ENCODE results near the gene GET4.
"Not testable (repeated sequence)": the region's sequence is repeated elsewhere in the genome, so short reads cannot be mapped to it uniquely, and the experiment has no call there.

GET4 gene

DNA sequence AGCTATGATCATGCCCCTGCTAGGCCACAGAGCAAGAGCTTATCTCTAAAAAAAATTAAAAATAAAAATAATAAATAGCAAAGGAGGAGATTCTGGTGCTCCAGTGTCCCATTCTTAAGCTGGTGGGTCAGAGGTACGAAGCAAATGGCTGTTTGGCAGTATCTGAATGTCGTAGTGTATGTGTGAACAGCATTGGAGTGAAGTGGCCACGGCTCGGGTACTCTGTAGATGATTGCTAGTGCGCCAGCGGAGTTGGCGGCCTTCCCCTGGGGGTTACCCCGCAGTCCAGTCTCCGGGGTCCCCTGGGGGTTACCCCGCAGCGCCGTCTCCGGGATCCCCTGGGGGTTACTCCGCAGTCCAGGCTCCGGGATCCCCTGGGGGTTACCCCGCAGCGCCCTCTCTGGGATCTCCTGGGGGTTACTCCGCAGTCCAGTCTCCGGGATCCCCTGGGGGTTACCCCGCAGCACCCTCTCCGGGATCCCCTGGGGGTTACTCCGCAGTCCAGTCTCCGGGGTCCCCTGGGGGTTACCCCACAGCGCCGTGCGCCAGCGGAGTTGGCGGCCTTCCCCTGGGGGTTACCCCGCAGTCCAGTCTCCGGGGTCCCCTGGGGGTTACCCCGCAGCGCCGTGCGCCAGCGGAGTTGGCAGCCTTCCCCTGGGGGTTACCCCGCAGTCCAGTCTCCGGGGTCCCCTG is 29.2 kb upstream of the GET4 start:
- not testable (repeated sequence) for DNase-seq

- not testable (repeated sequence) for DNase-seq
These were observed 28.6 kb upstream of the GET4 start for GRCh38 chr7:847728-848127.

DNA sequence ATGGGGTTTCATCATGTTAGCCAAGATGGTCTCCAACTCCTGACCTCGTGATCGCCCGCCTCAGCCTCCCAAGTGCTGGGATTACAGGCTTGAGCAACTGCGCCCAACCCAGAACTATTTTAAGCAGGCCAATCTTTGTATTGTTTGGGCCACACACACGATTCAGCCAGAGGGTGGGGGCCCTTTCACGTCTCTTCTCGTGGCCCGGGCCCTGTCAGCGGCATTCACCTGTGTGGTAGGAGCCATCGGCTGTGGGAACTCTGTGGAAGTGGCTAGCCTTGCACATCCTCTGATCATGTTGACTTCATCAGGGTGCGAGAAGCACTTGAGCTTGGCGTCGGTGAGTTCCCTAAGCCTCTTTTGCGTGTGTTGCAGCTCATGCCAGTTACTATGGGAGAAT is 27.2 kb upstream of the GET4 start:
- DNase-seq = no peak

DNA sequence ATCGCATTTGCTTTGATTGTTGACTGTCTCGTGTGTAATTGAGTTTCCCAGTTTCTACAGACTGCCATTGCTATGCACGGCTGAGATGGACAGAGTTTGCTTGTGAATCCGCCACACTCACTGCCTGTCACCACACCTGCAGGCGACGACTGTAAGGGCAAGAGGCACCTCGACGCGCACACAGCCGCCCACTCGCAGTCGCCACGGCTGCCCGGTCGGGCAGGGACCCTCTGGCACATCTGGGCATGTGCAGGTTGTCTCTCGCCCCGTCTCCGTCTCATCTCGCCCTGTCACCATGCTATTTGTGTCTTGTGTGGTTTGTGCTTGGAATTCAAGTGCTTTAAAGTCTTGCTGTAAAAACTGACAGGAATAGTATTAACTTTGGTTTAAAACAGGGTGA is 26.6 kb upstream of the GET4 start:
- DNase-seq = no peak

GRCh38 chr7:851204-851603 is 25.1 kb upstream of the GET4 start:
- DNase-seq = no peak

DNA sequence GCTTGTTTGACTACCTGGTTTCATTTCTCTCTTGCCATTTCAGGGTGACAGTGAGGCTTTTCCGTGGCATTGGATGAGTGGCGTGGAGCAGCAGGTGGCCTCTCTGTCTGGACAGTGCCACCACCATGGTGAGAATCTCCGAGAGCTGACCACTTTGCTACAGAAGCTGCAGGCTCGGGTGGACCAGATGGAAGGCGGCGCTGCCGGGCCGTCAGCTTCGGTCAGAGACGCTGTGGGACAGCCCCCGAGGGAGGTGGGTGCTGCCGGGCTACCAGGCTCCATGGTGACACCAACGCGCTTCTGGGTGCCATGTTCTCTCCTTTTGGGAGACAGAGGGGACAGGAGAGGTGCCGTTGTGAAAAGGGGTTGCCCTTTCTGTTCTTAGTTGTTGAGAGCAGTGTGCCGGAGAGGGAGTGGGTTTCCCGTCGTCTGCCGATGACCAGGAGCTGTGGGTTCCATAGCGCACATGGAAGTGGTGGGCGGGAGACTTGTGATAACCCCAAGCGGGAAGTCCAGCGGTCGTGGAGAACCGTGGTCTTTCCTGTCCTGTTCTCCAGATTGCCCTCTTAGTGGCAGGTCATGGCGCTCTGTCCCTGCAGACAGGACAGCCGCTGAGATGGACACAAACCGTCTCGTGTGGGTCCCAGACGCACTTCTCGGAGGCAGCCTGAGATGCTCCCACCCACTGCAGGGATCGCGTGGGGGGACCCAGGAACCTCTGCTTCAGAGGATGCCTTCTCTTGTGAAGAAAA is 22.8 kb upstream of the GET4 start:
- DNase-seq = no peak

DNA sequence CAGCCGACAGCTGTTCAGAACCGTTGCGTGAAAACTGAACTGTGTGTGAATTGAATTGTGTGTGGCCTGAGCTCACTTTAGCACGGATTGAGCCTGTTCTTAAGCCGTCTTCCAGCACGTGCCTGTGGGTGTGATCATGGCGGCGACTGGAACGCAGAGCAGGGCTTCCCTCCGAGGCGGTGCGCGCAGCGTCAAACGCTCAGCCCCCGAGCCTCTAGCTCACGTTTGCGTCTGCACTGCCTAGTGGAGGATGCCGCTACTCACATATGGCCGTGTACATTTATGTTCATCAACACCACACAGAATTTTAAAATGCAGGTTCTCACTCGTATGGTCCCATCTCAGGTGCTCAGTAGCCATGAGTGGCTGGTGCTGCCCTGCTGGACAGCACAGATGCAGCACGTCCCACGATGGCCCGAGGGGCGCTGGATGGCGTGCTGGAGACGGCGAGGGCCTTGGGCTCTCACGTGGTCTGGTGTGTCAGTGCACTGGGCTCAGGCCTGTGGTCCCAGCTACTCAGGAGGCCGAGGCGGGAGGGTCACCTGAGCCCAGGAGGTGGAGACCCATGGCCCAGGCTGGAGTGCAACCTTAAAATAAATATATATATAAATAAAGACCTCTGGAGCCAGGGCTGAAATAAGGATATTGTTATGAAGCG is 22.1 kb upstream of the GET4 start:
- DNase-seq = no peak

- no peak for DNase-seq
These were observed 20.5 kb upstream of the GET4 start for GRCh38 chr7:855686-856369.

DNA sequence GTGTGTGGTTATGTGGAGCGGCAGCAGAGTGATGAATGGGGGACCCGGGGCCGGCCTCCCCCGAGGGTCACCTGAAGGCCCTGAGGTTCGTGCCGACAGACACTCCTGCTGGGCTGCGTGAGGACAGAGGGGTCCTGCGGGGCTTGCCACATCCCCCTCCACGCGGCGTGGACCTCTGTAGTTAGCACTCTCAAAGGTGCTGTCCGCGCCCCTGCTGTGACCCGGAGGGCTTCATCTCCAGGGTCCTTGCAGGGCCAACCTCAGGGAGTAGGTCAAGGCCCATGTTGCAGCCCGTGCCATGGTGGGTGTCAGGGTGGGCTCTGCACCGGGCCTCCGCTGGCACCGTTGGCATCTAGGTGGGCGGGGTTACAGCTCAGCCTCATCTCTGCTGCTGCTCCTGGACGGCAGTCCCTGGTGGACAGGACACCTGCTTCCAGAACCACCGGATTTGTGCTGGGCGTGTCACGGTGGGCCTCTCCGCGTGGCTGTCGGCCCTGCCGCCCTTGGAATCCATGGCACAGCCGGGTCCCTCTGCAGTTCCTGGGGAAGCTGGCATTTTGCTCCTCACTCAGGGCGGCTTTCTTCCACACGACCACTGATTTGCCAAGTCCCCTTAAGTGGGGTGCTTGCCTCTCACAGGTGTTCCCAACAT is 19.8 kb upstream of the GET4 start:
- DNase-seq = no peak

DNA sequence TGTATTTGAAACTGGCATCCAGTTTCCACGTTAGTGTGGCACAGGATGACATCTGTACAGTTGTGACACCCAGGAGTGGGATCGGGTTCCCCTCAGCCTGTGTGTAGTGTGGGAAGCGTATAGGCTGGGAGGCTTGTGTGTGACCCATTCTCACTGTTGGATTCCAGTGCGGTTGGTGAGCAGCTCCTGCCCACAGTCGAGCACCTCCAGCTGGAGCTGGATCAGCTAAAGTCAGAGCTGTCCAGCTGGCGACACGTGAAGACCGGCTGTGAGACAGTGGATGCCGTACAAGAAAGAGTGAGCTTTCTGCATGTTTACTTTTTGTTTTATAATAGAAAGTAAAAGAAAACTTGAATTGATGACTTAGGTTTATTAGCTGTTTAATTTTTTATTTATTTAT is 18.7 kb upstream of the GET4 start:
- no peak for DNase-seq

DNA sequence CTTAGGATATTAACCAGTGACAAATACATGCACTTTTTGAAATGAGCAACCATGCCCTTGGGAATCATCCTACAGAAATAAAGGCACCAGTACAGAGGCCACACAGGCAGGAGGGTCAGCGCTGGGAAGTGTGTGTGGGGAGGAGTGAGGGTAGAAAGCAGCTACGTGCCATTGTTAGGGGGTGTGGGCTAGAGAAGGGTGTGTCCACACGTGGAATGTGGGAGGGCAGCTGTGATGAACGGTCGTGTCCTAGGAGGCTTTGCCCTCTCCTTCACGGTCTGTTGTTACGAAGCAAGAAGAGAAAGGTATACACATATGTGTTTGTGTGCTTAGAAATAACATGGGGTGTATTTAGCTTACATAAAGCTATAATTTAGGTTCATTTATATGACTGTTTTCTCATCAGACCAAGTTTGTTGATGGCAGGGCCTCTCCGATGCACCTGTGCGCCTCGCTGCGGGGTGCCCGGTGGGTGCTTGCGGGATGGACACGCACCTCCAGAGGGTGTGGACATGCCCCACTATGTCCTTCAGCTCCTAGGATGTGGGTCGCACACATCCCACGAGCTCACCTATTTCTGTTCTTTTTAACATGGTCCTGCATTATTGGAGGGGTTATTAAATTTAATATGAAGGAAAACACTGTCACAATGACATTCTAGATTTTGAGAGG is 16.9 kb upstream of the GET4 start:
- DNase-seq = no peak

DNA sequence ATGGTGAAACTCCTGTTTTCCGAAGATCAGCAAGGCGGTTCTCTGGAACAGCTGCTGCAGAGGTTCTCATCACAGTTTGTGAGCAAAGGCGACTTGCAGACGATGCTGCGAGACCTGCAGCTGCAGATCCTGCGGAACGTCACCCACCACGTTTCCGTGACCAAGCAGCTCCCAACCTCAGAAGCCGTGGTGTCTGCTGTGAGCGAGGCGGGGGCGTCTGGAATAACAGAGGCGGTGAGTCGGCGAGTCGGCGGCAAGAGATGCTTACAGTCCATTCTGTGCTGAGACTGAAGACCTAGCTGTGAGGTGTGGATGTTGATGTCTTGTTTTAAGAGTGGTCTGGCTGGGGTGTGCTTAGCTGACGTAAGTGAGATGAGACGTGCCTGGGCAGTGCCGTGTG is 16.2 kb upstream of the GET4 start:
- no peak for DNase-seq

- no peak for DNase-seq
These were observed 15.1 kb upstream of the GET4 start for GRCh38 chr7:861222-861621.

DNA sequence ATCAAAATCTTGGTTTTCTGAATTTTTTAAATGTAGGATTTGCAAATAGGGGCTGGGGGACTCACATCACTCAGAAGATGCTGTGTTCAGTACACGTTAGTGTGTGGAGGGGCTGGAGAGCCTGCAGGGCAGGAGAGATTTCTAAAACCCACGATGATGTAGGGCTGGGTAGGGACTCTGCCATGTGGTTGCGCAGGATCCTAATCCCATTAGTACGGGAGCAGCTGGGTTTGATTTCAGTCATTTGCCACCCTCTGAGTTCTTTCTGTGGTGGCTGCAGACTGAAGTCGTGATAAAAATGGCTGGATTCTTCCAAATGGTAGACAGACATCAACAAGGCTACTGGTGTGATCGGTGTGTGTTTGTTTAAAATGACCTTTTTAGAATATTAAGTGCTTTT is 14.2 kb upstream of the GET4 start:
- no peak for DNase-seq

DNA sequence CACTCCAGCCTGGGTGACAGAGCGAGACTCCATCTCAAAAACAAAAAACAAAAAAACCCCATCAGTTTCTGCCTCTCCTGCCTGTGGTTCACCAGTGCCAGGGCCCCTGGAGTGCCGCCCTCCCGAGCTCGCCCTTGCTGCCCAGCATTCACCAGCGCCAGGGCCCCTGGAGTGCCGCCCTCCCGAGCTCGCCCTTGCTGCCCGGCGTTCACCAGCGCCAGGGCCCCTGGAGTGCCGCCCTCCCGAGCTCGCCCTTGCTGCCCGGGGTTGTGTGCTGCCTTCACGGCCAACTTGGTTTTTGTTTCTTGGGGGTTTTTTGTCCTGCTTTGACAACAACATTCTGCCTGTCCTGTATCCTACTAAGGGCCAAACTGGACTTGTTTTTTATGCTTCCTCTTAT is 13.2 kb upstream of the GET4 start:
- no peak for DNase-seq

DNA sequence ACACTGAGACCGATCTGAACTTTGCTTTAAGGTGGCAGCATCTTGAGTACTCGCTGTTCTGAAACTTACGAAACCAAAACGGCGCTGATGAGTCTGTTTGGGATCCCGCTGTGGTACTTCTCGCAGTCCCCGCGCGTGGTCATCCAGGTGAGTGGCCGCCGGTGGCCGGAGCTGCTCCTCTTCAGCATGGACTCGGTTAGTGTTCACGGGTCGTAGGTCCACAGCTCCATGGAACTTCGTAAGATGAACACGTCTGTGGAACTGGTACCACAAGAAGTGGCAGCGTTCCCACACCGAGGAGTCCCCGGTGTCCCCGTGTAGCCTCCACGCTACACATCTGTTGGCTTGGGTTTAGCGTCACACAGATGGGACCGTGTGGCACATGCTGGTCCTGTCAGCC is 10.4 kb upstream of the GET4 start:
- no peak for DNase-seq

DNA sequence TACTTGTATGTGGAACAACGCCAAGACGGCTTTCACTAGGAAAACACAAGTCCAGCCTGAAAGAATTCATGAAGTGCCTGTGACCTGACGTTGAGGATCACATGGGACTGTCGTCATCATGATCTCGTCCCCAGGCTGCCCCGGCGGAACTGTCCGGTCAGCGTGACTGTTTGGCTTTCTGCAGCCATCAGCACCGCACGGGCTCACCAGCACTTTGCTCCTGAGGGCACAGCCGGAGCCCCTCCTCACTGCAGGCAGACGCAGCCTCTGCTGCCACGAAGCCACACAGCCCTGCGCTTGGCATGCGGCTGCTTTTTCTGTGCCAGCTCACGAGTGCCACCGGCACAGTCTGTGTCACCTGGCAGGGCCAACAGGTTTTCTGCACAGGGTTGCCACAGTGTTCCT is 9.4 kb upstream of the GET4 start:
- DNase-seq = no peak

- DNase-seq = no peak
These were observed 8.8 kb upstream of the GET4 start for GRCh38 chr7:867406-868188.

GRCh38 chr7:868189-868486 is 8.2 kb upstream of the GET4 start:
- no peak for DNase-seq

DNA sequence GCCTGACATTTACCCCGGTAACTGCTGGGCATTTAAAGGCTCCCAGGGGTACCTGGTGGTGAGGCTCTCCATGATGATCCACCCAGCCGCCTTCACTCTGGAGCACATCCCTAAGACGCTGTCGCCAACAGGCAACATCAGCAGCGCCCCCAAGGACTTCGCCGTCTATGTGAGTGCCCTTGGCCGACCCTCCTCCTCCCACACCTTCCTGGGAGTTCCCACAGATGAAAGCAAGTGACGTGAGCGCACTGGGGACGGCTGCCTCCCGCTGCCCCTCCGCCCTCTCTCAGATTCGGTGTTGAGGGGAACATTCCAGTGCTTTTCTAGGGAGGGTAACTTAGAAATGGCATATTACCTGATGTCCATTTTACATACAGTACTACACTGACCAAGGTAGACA is 7.0 kb upstream of the GET4 start:
- DNase-seq = no peak

- DNase-seq = no peak
These were observed 4.3 kb upstream of the GET4 start for GRCh38 chr7:871900-872537.
